GM19035 (cell line): ENCODE measurements around the gene STAP2.
"Not testable (repeated sequence)": the region's sequence is repeated elsewhere in the genome, so short reads cannot be mapped to it uniquely, and the experiment has no call there.

ENCODE experiments used
- ATAC-seq: cut with Tn5 transposase; IDR thresholded peaks from one replicate; pipeline ENCODE4 v1.9.1; 2021; ENCODE audit not compliant: unreplicated experiment

The STAP2 gene

GRCh38 chr19:4303819-4304537 is 34.6 kb downstream of the STAP2 start:
- ATAC-seq = no peak

GRCh38 chr19:4302243-4302640 is 36.4 kb downstream of the STAP2 start, which contains the start of gene TMIGD2:
Gene TMIGD2 (minus strand): TSS chr19:4302389. CDS start chr19:4302385, 4 bp downstream.
- ATAC-seq = no peak

GRCh38 chr19:4301590-4302242 is 36.9 kb downstream of the STAP2 start:
- ATAC-seq = no peak

DNA sequence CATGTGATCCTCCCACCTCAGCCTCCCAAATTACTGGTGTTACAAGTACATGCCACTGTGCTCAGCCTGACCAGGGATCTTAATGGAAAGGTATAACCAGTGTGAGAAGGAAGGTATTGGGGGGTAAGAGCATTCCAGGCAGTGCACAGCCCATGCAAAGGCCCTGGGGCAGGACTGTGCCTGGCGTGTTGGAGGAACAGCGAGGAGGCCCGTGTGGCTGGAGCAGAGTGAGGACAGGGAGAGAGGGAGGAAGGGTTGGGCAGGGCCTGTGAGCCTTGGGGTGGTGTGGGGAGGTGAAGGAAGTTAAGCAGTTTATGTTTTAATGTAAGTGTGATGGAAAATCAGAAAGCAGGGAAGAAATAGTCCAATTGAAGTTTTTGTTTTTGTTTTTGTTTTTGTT is 38.0 kb downstream of the STAP2 start:
- ATAC-seq = no peak

GRCh38 chr19:4298810-4299550 is 39.6 kb downstream of the STAP2 start:
- no peak for ATAC-seq

DNA sequence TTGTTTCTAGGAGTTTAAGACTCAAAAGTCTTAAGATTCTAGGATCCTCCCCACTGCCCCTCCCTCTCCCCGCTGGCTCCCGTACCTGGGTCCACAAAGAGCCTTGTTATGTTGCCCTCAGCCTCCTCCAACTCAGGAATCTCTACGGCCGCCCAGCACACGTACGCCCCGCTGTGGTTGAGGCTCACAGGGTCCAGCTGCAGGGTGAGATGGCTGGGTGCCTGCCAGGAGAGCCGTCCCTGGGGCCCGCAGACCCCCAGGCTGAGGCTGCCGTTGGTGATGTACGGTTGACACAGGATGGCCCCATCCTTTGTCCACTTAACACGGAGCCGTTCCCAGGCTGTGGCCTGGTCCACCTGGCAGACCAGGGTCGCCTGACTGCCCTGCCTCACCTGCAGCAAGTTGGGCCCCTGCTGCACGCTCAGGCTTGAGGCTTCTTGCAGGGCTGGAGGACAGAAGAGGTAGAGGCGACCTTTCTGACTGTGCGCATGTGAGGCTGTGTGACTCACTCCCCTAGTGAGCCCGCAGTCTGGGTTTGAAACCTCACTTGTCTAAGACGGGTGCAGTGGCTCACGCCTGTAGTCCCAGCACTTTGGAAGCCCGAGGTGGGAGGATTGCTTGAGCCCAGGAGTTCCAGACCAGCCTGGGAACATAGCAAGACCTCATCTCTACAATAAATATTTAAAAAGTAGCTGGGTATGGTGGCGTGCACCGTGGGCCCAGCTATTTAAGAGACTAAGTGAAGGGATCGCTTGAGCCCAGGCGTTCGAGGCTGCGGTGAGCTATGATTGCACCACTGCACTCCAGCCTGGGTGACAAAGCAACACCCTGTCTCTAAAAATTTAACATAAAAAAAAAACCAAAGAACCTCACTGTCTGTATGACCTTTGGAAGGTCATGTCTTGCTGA is 40.5 kb downstream of the STAP2 start:
- ATAC-seq = no peak

DNA sequence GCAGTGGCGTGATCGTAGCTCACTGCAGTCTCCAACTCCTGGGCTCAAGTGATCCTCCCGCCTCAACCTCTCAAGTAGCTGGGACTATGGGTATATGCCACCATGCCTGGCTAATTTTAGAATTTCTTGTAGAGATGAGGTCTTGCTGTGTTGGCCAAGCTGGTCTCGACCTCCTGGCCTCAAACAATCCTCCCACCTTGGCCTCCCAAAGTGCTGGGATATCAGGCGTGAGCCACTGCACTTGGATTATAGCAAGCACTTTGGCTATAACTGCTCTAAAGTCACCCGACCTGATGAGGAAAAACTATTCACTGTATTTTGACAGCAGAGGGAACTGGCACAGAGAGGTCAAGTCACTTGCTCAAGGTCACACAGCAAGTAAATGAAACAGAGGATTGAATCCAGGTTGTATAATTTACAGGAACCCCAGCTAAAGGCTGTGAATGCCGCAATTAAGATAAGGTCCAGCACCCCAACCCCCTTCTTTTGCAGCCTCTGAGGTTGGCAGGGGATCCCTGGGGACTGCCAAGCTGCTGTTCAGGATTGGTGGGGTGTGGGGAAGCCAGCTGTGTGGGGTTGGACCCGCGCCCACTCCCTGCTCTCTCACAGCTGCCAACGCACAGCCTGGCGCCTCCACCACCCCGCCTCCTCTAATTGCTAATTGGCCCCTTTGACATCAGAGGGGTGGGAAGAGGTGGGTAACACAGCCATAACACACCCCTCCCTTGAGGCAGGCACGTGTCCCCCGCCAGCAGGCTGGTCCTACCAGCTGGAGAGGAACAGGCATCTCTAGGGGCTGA is 42.5 kb downstream of the STAP2 start:
- no peak for ATAC-seq

DNA sequence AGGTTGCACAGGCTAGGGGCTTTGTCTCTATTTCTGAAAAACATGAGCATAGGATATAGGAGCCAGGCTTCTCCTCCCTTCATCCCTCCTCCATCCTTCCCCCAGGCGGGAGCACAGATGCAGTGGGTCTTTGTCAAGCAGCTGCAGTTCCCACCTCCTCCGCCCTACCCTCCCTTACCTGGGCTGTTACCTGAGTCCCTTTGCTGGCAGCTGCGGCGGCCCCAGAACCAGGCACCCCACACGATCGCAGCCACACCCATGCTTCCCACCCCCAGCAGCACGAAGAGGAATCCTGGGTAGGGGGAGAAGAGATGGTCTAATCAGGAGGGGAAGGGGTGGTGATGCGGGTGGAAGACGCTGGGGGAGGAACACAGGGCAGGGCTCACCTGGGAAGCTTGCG is 44.2 kb downstream of the STAP2 start:
- no peak for ATAC-seq

DNA sequence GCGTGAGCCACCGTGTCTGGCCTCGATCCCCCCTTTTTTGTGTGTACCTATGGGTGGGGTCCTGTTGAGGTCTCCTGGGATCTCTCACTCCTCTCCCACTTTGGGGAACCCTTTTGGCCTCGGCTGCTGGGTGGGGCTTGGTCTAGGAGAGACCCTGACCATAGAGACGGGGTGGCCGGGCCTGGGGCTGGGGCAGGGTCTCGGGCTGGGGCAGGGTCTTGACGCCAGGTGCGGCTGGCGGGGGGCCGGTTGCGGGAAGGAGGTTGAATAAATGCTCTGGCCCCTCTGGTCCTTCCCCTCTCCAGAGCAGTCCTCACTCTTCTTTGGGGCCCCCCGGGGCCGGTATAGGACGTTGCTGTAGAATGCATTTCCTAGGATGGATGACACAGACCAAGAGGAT is 46.1 kb downstream of the STAP2 start:
- ATAC-seq = no peak

DNA sequence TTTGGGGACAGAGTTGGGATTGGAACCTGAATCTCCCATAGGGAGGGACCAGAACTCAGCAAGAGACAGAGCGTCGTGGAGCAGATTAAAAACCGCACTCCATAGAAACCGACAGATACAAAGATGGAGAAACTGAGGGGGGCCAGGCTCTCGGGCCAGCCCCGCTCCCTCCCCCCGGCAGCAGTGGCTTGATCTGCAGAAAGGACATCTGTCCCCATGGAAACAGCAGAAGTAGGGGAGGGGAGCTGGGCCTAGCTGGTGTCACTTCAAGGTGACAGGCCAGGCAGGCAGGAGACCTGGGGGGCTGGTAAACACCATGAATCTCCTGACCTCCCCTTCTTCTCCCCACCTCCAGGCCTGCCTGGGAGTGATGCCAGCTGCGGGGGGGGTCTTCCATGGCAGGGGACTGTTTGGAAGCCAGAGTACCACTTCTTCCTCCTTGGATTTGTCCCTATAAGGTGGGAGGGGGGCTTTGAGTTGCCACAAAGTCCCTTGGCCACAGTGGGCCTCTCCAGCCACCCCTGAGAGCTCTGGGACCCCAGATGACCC is 47.4 kb downstream of the STAP2 start:
- ATAC-seq = no peak

DNA sequence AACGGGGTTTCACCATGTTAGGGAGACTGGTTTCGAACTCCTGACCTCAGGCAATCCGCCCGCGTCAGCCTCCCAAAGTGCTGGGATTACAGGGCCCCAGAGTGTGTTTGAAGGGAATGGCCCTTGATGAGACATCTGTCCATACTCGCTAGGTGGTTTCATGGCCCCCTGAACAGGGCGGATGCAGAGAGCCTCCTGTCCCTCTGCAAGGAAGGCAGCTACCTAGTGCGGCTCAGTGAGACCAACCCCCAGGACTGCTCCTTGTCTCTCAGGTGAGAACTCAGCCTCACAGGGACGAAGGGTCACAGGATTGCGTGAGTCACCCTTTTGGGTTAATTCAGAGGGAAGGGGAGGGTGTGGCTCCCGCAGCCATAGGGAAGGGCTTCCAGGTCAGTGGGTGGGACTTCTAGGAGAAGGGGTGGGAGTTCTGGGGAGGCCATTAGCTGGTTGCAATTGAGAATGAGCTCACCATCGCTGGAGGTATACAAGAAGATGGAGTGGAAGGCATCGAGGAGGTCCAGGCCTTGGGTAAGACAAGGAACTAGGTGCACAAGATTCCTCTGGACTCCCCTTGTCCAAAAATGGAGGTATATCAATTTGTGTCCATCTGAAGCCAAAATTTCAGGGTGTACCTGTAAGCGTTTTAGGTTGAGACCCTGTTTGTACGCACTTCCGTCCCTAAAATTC is 50.4 kb downstream of the STAP2 start:
- no peak for ATAC-seq

GRCh38 chr19:4286141-4286540 is 52.5 kb downstream of the STAP2 start:
- not testable (repeated sequence) for ATAC-seq

DNA sequence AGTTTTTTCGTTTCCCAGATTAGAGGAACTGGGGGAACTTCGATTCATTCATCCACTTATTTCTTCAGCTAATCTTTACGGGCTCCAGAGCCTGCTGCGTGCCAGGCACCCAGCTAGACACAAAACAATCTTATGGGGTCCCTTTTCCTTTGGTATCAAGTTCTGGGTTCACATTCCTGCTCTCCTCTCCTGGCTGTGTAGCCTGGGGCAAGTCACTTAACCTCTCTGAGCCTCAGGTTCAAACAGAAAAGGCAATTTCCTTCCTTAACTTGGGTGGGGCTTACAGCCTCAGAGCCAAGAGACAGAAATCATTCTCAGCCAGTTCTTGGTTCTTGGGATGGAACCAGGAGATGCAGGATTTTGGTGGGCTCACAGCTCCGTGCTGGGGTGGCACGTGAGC is 53.7 kb downstream of the STAP2 start:
- ATAC-seq = no peak

DNA sequence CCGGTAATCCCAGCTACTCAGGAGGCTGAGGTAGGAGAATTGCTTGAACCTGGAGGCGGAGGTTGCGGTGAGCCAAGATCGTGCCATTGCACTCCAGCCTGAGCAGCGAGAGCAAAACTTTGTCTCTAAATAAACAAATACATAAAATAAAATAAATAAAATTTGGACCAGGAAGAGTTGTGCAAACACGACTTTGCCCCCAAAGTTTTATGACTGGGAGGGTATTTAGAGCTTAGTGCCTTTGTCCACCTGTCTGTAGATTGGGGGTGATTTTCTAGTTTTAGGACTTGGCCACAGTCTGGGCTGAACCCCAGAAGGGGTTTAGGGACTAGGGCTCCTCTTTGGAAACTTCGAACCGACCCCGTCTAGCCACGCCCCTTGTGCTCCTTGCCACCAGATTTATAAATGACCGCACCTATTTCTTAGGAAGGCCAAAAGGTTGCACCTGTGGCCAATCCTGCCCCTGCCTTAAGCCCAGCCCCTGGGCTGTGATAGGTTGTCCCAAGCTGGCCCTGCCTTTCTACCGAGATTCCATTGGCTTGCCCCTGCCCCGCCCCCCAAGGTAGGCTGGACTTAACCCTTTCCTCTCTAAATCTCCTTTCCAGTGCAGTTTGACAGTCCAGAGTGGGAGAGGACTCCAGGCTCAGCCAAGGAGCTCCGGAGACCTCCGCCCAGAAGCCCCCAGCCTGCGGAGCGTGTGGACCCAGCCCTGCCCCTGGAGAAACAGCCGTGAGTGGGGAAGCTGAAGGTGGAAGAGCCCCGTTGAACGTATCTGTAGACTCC is 54.3 kb downstream of the STAP2 start:
- no peak for ATAC-seq

GRCh38 chr19:4279530-4280422 is 58.9 kb downstream of the STAP2 start:
- no peak for ATAC-seq

- ATAC-seq = no peak
Observed at GRCh38 chr19:4279267-4279529, 59.4 kb downstream of the STAP2 start.

DNA sequence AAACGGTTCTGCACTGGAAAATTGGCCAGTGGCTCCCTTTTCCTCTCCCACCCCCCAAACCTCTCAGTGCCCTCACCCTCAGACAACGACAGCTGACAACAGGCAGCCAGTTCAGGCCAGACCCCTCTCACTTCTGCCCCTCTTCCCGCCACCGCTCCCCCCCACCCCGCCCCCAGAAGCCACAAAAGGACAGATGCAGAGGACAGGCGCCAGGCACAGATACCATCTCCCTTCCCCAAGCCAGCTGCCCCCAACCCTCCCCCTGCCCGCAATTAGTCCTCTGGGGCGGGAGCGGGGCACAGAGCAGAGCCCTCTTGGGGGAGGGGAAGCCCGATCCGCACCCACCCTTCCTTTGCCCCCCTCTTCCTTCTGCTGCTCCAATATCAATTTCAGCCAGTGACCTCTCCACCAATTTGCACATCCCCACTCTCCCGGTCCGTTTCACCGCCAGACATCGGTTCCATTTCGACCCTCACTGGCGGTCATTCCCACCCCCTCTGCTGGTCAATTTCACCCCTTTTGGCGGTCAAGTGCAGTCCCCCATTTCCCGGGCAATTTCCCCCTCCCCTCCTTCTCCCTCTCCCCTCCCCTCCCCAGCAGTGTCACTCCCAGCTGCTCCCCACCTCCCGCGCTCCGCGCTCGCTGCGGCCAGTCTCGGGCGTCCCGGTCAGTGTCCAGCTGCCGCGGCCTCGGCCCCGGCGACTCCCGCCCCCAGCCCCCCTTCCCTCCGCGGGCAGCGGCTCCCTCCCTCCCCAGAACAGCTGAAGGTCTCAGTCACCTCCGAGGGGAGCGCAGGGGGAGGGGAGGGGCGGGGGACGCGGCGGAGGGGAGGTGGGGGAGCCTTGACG is 60.0 kb downstream of the STAP2 start, which contains the start of gene SHD:
Gene SHD (plus strand): TSS at position 848 of the 848 bp plus-strand sequence. CDS start 798 bp downstream, outside the sequence.
- ATAC-seq = no peak
